GM12874 (cell line): ENCODE results near the gene THOC1.

ENCODE experiments used
- CTCF ChIP-seq: IDR thresholded peaks from 2 replicates; pipeline ENCODE4 v1.5.1; 2011; ENCODE audit warnings: low read depth, mild to moderate bottlenecking, control low read depth, low read length, moderate library complexity; ENCODE audit not compliant: insufficient read depth

Gene THOC1

DNA sequence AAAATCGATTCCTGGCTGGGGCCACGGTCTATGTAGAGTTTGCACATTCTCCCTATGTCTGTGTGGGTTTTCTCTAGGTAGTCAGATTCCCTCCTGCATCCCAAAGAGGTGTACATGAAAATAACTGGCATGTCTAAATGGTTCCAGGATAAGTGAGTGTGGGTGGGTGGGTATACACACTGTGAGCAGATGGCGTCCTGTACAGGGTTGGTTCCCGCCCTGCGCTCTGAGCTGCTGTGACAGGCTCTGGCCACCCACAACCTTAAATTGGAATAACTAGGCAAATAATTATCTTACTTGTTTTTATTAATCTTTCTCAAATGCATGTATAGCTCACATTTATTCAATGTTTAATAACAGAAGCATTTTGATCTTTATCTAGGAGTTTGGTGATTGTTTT lies 16.3 kb downstream of the THOC1 start:
- TF ChIP-seq CTCF = no peak

GRCh38 chr18:250685-251084 lies 17.2 kb downstream of the THOC1 start:
- no peak for TF ChIP-seq CTCF

GRCh38 chr18:248053-248452 lies 19.8 kb downstream of the THOC1 start:
- TF ChIP-seq CTCF = no peak

DNA sequence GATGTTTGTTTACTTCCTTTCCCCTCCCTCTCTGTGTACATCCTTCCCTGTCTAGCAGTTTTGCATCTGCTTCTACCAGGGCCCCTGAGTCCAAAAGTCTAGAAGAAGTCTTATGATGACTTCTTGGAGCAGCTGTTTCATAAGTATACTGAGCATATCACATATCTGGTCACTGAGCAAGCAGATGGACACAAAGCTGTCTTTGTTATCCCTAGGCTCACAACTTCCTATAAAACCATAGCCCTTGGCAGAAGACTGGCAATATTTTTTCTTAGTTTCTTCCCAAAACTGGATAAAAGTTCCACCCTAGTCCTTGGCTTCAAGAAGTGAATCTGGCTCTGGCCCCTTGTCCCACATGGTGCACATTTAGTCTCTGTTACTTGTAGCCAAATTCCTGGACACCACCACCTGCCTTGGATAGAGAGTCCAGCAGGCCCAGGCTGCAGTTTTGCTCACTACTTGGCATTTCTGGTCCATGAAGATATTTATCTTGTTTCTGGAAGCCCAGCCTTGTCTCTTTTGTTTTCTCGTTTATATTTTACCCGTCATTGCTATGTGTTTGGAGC lies 22.5 kb downstream of the THOC1 start:
- no peak for TF ChIP-seq CTCF

DNA sequence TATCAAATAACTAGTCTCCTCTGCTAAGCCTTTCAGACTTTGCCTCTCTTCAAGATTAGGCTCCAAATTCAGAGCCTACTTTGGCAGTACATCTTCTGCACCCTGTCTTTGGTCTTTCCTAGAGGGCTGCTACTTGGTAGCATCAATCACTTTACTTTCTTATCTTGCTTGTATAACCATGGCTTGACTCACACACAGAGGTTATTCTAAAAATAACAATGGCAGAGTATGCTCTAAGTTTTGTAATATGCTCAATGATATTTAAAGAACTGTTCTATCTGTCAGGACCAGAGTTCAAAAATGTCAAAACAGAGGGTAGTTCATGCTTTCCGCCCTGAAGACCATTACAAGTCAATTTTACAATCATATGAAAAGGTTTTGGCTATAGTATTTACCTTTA lies 27.7 kb downstream of the THOC1 start:
- TF ChIP-seq CTCF = no peak

GRCh38 chr18:231563-231962 lies 36.3 kb downstream of the THOC1 start:
- TF ChIP-seq CTCF = no peak

- no peak for TF ChIP-seq CTCF
Measured at GRCh38 chr18:228586-228985, 39.3 kb downstream of the THOC1 start.
